Measurements from ENCODE around the gene MED23. TPM values are rescaled to one million over a fixed set of nuclear protein-coding genes. Genes with fewer than 3 reads are reported as not detected.

Gene MED23
- total RNA-seq, 6 donors from 2014 or later: 18.1 to 46.2 (median 23.9) TPM

DNA sequence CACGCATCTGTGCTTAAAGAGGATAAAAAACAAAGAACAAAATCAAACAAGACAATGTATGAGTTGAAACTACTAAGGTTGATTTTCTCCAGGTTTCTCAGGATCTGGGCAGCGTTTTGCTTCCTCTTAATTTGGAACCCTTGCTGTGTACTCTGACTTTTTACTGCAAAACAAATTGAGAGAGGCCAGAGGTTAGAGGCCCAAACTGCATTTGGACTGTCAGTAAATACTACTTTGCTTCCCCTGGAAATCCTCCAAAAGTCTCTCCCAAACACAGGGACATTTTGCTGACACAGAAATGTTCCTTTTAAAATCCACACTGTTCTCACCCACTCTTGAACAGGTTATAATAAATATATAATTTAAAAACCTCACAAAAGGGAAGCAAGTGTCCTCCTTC is 53.9 kb downstream of the MED23 start:
- no peaks in the 10 kb centered on the region for H3K4me1 ChIP-seq
- no peak for ATAC-seq (ENCODE audit: low FRiP score in 2 of 2)
- peak overlapping the region in 2 of 4 donors; percentile 11 to 52 for H3K27ac ChIP-seq
- DNase-seq: no peak
- H3K4me3 ChIP-seq: no peak overlapping the region
- no peak for TF ChIP-seq POLR2AphosphoS5 (IDR thresholded peaks at IDR 0.05)
- no peaks in the 10 kb centered on the region for H3K9me3 ChIP-seq
- WGBS, 2 donors: 59 to 69% methylated on average over 2 of the region's 2 CpGs
- H3K27me3 ChIP-seq: no peaks in the 10 kb centered on the region
- peaks cover 0 to 20% (median 2%) of the 10 kb centered on the region in 4 donors for H3K36me3 ChIP-seq

DNA sequence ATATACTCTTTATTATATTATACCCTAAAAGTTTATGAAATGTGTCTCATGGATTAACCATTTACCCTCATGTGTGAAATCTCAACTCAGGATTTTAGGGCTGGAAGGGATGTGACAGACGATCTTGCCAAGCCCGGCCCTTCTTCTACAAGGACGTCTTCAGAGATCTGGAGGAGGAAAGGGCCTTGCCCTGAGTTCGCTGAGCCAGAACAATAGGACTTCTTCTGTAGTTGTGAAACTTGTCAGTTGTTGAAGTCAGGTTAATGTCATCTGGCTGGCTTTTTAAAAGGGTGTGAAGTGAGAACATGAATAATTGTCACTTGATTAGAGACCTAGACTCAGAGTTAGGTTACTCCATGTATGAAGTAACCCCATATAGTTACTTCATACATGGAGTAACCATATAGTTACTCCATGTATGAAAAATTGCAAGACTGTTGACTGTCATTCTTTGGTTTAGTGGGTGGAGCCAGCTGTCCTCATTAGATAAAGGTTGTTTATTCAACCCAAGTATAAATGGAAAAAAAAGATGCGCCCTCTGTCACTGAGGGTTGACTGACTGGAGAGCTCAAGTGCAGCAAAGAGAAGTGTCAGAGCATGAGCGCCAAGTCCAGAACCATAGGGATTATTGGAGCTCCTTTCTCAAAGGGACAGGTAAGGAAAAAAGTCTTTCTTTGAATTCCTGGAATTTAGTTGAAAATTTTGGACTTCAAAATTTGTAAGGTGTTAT is 55.2 kb downstream of the MED23 start, which contains the start of gene ARG1:
TSS of gene ARG1 (plus strand) at position 541 of the 730 bp plus-strand sequence. CDS start at position 598, 57 bp downstream.
- DNase-seq (no peak), ATAC-seq (ENCODE audit: low FRiP score in 2 of 2) (no peak)
- WGBS, 2 donors: 84 to 96% methylated on average over 6 of the region's 6 CpGs
- Histone ChIP-seq H3K9me3 (no peaks in the 10 kb centered on the region), H3K4me3 (no peak within 1 kb of the TSS), H3K27ac (peak within 1 kb of the TSS in 2 of 4 donors; percentile 11 to 52), H3K27me3 (no peaks in the 10 kb centered on the region), H3K36me3 (peaks cover 0 to 10% (median 0%) of the 10 kb centered on the region in 4 donors), H3K4me1 (no peaks in the 10 kb centered on the region)
- TF ChIP-seq POLR2A (IDR thresholded peaks at IDR 0.05) (no peak), POLR2AphosphoS5 (IDR thresholded peaks at IDR 0.05) (no peak), EP300 (IDR thresholded peaks at IDR 0.05) (no peak)
- TF ChIP-seq, protein P1, sequence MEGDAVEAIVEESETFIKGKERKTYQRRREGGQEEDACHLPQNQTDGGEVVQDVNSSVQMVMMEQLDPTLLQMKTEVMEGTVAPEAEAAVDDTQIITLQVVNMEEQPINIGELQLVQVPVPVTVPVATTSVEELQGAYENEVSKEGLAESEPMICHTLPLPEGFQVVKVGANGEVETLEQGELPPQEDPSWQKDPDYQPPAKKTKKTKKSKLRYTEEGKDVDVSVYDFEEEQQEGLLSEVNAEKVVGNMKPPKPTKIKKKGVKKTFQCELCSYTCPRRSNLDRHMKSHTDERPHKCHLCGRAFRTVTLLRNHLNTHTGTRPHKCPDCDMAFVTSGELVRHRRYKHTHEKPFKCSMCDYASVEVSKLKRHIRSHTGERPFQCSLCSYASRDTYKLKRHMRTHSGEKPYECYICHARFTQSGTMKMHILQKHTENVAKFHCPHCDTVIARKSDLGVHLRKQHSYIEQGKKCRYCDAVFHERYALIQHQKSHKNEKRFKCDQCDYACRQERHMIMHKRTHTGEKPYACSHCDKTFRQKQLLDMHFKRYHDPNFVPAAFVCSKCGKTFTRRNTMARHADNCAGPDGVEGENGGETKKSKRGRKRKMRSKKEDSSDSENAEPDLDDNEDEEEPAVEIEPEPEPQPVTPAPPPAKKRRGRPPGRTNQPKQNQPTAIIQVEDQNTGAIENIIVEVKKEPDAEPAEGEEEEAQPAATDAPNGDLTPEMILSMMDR (IDR thresholded peaks at IDR 0.05): no peak

DNA sequence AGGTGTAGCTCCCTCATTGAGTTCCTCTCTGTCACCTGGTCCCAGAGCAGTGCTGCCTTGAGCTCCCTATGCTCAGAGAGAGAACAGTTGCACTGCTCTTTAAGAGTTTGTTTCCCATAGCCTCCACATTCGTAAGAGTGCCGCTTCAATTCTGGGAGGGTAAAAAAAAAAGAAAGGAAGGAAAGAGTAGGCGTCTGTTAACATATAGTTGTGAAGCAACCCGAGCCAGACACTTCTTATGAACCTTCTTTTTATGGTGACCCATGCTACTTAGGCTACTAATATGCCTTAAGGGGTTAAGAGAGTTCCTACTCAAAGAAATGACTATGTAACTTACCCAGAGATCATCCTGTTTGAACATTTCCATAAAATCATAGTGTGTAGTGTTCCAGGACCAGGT is 59.3 kb downstream of the MED23 start:
- H3K36me3 ChIP-seq: no peaks in the 10 kb centered on the region
- DNase-seq: no peak

DNA sequence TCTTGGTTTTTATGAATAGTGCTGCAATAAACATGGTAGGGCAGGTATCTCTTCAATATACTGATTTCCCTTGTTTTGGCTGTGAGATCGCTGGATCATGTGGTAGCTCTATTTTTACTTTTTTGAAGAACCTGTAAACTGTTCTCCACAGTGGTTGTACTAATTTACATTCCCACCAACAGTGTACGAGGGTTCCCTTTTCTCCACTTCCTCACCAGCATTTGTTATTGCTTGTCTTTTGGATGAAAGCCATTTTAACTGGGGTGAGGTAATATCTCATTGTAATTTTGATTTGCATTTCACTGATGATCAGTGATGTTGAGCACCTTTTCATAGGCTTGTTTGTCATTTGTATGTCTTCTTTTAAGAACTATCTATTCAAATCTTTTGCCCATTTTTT is 63.0 kb downstream of the MED23 start:
- Histone ChIP-seq H3K4me3 (no peak overlapping the region), H3K4me1 (no peaks in the 10 kb centered on the region), H3K27me3 (no peaks in the 10 kb centered on the region), H3K9me3 (no peaks in the 10 kb centered on the region), H3K36me3 (no peaks in the 10 kb centered on the region), H3K27ac (no peak overlapping the region)
- ATAC-seq (ENCODE audit: low FRiP score in 2 of 2) (no peak), DNase-seq (no peak)
- WGBS, 2 donors: 36 to 61% methylated on average over 2 of the region's 2 CpGs
- no peak for TF ChIP-seq EP300 (IDR thresholded peaks at IDR 0.05)
- no peak for TF ChIP-seq POLR2A (IDR thresholded peaks at IDR 0.05)
- TF ChIP-seq, protein P1 (IDR thresholded peaks at IDR 0.05): no peak
- TF ChIP-seq POLR2AphosphoS5 (IDR thresholded peaks at IDR 0.05): no peak

More for the DNA sequence above, 59.3 kb downstream of the MED23 start:
- H3K4me1 ChIP-seq: no peaks in the 10 kb centered on the region
- 69 to 83% methylated on average over 4 of the region's 4 CpGs for WGBS, 2 donors
- TF ChIP-seq EP300 (IDR thresholded peaks at IDR 0.05): no peak
- no peak for TF ChIP-seq POLR2AphosphoS5 (IDR thresholded peaks at IDR 0.05)
- TF ChIP-seq, protein P1 (IDR thresholded peaks at IDR 0.05): no peak
- no peak for TF ChIP-seq POLR2A (IDR thresholded peaks at IDR 0.05)
- H3K4me3 ChIP-seq: no peak overlapping the region
- no peak for ATAC-seq (ENCODE audit: low FRiP score in 2 of 2)
- H3K9me3 ChIP-seq: no peaks in the 10 kb centered on the region
- H3K27me3 ChIP-seq: no peaks in the 10 kb centered on the region
- H3K27ac ChIP-seq: no peak overlapping the region

DNA sequence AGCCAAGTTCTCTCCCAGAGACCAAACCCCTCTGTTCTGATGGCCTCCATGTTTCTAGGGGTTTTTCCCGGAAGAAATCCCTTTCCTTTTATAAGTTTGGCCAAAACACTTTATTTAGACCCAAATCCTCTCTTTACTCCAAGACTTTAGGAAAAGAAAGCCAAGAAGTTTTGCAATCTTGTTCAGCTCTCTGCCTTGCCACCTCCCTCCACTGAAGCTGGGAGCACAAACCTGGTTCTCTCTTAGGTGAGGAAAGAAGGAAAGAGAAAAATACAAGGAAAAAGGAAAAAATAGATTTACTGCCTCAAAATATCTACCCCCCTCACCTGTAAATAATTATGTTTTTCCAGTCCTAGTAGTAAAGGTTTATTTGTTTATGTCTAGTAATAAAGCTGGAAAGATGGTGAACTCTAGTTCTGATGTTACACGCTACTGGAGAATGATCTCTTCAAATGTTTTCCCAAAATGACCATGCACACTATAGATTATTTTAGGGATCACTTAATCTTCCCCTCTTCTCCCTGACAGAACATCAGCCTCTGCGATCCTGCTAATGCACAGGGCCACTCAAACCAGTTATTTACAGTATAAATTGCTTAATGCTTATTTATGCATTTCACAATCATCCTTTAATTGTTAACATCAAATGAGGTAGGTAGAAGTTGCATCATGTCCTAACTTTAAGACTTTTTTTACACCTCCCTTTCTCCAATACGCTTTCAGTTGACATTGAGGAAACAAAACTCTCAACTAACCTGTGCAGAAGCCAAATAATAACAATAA is 65.9 kb downstream of the MED23 start:
- no peaks in the 10 kb centered on the region for H3K27me3 ChIP-seq
- TF ChIP-seq, protein P1 (IDR thresholded peaks at IDR 0.05): no peak
- TF ChIP-seq POLR2AphosphoS5 (IDR thresholded peaks at IDR 0.05) (no peak), POLR2A (IDR thresholded peaks at IDR 0.05) (no peak), EP300 (IDR thresholded peaks at IDR 0.05) (no peak)
- H3K4me1 ChIP-seq: no peaks in the 10 kb centered on the region
- 89 to 90% methylated on average over 4 of the region's 4 CpGs for WGBS, 2 donors
- ATAC-seq (ENCODE audit: low FRiP score in 2 of 2) (no peak), DNase-seq (no peak)
- H3K27ac ChIP-seq: no peak overlapping the region
- no peaks in the 10 kb centered on the region for H3K36me3 ChIP-seq
- no peaks in the 10 kb centered on the region for H3K9me3 ChIP-seq
- no peak overlapping the region for H3K4me3 ChIP-seq
